Tibial artery (tissue), 4 donors: ENCODE measurements around the gene PBRM1.

Experiments used
- DNase-seq, 2 donors: peaks; one replicate each; pipeline ENCODE4 v3.0.0-alpha.2; 2019
- H3K27ac ChIP-seq, 2 donors: fragments of 200-600 bp; sonication (generic) in 1 of 2; 1 replicate in 1 of 2; 2 replicates in 1 of 2; pipeline ENCODE4 v1.5.1; 2018 to 2019; ENCODE audit warnings: mild to moderate bottlenecking in 1 of 2
- H3K27me3 ChIP-seq, 2 donors: fragments of 200-600 bp; sonication (generic) in 1 of 2; one replicate each; pipeline versions ENCODE4 v1.5.1 to v1.6.0; 2016 to 2019
- H3K36me3 ChIP-seq, 3 donors: fragments of 200-600 bp; sonication (generic) in 2 of 3; one replicate each; pipeline ENCODE4 v1.5.1; 2016 to 2019; ENCODE audit warnings: mild to moderate bottlenecking in 2 of 3
- H3K4me1 ChIP-seq, 4 donors: fragments of 200-600 bp; sonication (generic) in 2 of 4; 1 replicate in 3 of 4; 2 replicates in 1 of 4; pipeline ENCODE4 v1.5.1; 2016 to 2019
- H3K4me3 ChIP-seq, 2 donors: fragments of 200-600 bp; sonication (generic) in 1 of 2; 1 replicate in 1 of 2; 2 replicates in 1 of 2; pipeline ENCODE4 v1.5.1; 2018 to 2019; ENCODE audit warnings: mild to moderate bottlenecking in 2 of 2
- H3K9me3 ChIP-seq, 3 donors: fragments of 200-600 bp; sonication (generic) in 1 of 3; one replicate each; pipeline ENCODE4 v1.5.1; 2016 to 2019
- intact Hi-C: fragments of 100-400 bp; cut with DNase I; formaldehyde crosslinking; loops from one replicate; pipeline ENCODE4 v1.15.0; 2023; ENCODE audit warnings: low total_unique reads
- TF ChIP-seq, protein P1 (sequence below), 2 experiments: fragments of 200-600 bp in 1 of 2; fragments of 450-650 bp in 1 of 2; IDR thresholded peaks; one replicate each; pipeline ENCODE4 v1.5.1; 2017 to 2019; ENCODE audit warnings: antibody characterized with exemption in 2 of 2, mild to moderate bottlenecking in 1 of 2, moderate library complexity in 1 of 2

Gene PBRM1

DNA sequence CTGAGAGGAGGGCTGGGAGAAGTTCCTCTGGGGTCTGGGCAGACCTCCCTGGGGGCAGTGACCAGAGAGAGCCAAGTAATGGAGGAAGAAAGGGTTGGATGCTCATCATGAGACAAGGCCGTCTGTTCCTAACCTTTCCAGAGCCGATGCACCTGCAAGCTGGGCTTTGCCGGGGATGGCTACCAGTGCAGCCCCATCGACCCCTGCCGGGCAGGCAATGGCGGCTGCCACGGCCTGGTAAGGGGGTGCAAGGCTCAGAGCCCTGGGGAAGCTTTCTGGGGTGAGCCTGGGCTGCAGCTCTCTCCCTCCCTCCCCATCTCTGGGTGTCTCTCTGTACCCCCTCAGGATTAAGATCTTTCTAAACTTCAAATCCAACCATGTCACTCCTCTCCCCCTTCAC lies 174.2 kb downstream of the PBRM1 start:
- H3K27me3 ChIP-seq, result no peaks in the 10 kb centered on the region
- H3K4me1 ChIP-seq, result no peaks in the 10 kb centered on the region
- DNase-seq, result no peak
- H3K36me3 ChIP-seq, result no peaks in the 10 kb centered on the region
- H3K27ac ChIP-seq, result no peak overlapping the region
- TF ChIP-seq, protein P1, sequence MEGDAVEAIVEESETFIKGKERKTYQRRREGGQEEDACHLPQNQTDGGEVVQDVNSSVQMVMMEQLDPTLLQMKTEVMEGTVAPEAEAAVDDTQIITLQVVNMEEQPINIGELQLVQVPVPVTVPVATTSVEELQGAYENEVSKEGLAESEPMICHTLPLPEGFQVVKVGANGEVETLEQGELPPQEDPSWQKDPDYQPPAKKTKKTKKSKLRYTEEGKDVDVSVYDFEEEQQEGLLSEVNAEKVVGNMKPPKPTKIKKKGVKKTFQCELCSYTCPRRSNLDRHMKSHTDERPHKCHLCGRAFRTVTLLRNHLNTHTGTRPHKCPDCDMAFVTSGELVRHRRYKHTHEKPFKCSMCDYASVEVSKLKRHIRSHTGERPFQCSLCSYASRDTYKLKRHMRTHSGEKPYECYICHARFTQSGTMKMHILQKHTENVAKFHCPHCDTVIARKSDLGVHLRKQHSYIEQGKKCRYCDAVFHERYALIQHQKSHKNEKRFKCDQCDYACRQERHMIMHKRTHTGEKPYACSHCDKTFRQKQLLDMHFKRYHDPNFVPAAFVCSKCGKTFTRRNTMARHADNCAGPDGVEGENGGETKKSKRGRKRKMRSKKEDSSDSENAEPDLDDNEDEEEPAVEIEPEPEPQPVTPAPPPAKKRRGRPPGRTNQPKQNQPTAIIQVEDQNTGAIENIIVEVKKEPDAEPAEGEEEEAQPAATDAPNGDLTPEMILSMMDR (IDR thresholded peaks at IDR 0.05), result no peak
- intact Hi-C loops, result no loop called here
- no peaks in the 10 kb centered on the region for H3K9me3 ChIP-seq
- no peak overlapping the region for H3K4me3 ChIP-seq

DNA sequence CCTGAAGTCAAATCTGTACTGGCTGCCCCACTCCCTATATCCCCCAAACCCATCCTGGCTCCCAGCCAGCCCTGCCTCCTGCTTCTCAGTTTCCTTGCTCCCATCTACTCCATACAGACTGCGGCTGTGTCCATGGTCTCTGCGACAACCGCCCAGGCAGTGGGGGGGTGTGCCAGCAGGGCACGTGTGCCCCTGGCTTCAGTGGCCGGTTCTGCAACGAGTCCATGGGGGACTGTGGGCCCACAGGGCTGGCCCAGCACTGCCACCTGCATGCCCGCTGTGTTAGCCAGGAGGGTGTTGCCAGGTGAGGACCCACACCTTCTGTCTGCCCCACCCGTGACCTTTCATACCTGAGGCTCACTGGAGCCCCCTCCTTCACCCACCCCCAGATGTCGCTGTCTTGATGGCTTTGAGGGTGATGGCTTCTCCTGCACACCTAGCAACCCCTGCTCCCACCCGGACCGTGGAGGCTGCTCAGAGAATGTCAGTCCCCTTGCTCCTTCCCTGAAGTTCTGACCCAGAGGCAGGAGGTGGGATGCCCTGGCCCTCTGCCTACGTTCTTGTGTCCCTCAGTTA lies 175.9 kb downstream of the PBRM1 start:
- intact Hi-C loops, result no loop called here
- TF ChIP-seq, protein P1 (IDR thresholded peaks at IDR 0.05), result no peak
- no peaks in the 10 kb centered on the region for H3K4me1 ChIP-seq
- DNase-seq, result no peak
- no peaks in the 10 kb centered on the region for H3K27me3 ChIP-seq
- no peaks in the 10 kb centered on the region for H3K9me3 ChIP-seq
- H3K36me3 ChIP-seq, result peaks cover 0 to 4% (median 0%) of the 10 kb centered on the region in 3 donors
- H3K4me3 ChIP-seq, result no peak overlapping the region
- no peak overlapping the region for H3K27ac ChIP-seq

DNA sequence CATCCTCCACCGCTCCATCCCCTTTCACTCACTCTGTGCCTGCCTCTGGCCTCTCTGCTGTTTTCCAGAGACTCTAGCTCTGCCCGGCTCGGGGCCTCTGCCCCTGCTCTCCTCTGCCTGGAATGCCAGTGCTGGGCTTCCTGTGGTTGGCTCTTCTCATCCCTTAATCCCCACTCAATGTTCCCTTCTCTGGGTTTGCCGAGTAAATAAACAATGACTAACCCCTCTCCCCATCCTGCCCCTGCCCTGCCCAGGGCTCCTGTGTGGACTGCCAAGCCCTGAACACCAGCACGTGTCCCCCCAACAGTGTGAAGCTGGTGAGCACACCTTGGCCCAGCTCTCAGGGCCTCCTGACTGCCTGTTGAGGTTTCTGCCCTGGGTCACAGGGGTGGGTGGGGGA lies 178.4 kb downstream of the PBRM1 start:
- Histone ChIP-seq H3K27me3 (no peaks in the 10 kb centered on the region), H3K4me1 (no peaks in the 10 kb centered on the region), H3K9me3 (no peaks in the 10 kb centered on the region), H3K4me3 (no peak overlapping the region), H3K27ac (no peak overlapping the region), H3K36me3 (peaks cover 0 to 4% (median 0%) of the 10 kb centered on the region in 3 donors)
- no peak for DNase-seq
- TF ChIP-seq, protein P1 (IDR thresholded peaks at IDR 0.05), result no peak
- intact Hi-C loops, result no loop called here

DNA sequence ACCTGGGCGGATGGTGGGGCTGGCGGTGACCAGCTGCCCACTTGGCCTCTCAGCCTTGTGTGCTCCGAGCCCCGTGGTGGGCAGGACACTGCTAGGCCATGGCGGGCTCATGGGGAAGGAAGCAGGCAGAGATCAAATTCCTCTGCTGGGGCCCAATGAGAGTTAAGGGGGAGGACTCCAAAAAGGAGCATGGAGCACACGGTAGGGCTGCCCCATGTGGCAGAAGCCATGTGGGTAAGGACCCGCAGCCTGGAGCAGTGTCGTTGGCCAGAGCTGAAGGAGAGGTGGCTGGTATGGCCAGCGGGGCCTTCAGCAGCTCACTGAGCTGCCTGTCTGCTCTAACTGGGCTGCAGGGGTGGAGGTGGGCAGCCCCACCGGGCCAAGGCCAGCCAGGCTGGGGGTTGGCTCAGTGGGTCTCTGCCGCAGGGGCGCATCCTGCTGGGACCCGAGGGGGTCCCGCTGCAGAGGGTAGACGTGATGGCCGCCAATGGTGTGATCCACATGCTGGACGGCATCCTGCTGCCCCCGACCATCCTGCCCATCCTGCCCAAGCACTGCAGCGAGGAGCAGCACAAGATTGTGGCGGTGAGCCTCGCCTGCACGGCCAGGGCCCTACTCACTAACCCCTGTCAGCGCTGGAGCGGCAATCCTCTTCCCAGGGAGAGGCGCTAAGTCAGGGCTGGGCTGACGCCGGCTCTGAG lies 179.3 kb downstream of the PBRM1 start:
- TF ChIP-seq, protein P1 (IDR thresholded peaks at IDR 0.05), result no peak
- H3K27me3 ChIP-seq, result no peaks in the 10 kb centered on the region
- no peaks in the 10 kb centered on the region for H3K9me3 ChIP-seq
- no peak overlapping the region for H3K27ac ChIP-seq
- H3K36me3 ChIP-seq, result peaks cover 0 to 4% (median 0%) of the 10 kb centered on the region in 3 donors
- intact Hi-C loops, result no loop called here
- no peak for DNase-seq
- no peak overlapping the region for H3K4me3 ChIP-seq
- H3K4me1 ChIP-seq, result no peaks in the 10 kb centered on the region

DNA sequence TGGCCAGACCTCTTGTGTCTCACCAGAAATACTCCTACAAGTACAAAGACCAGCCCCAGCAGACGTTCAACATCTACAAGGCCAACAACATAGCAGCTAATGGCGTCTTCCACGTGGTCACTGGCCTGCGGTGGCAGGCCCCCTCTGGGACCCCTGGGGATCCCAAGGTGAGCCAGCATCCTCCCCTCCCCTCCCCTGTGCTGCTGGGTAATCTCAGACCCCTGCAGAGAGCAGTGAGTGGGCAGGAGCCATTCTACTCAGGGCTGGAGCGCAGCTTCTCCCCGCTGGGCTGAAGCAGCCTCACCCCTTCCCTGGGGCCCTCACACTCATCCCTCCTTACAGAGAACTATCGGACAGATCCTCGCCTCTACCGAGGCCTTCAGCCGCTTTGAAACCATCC lies 180.7 kb downstream of the PBRM1 start:
- H3K27ac ChIP-seq, result no peak overlapping the region
- no peaks in the 10 kb centered on the region for H3K27me3 ChIP-seq
- intact Hi-C loops, result no loop called here
- DNase-seq, result no peak
- TF ChIP-seq, protein P1 (IDR thresholded peaks at IDR 0.05), result no peak
- H3K4me3 ChIP-seq, result no peak overlapping the region
- H3K36me3 ChIP-seq, result peaks cover 0 to 4% (median 0%) of the 10 kb centered on the region in 3 donors
- H3K9me3 ChIP-seq, result no peaks in the 10 kb centered on the region
- H3K4me1 ChIP-seq, result no peaks in the 10 kb centered on the region
